Trophoblast cell (in vitro differentiated cells and primary cell): ENCODE results near the gene ANO8.

ENCODE experiments used
- DNase-seq, 2 donors: peaks; one replicate each; pipeline ENCODE4 v3.0.0-alpha.2; 2016
- H2AFZ ChIP-seq: 2 replicates; pipeline ENCODE4 v1.6.1; 2013; ENCODE audit warnings: low read length, moderate library complexity, mild to moderate bottlenecking; ENCODE audit not compliant: insufficient read depth, poor library complexity
- H2AK5ac ChIP-seq: 2 replicates; pipeline ENCODE4 v1.6.1; 2013; ENCODE audit warnings: mild to moderate bottlenecking, low read length
- H2BK120ac ChIP-seq: 2 replicates; pipeline ENCODE4 v1.6.1; 2013; ENCODE audit warnings: low read length, mild to moderate bottlenecking, moderate library complexity; ENCODE audit not compliant: insufficient read depth, poor library complexity
- H2BK12ac ChIP-seq: 2 replicates; pipeline ENCODE4 v1.6.1; 2013; ENCODE audit warnings: mild to moderate bottlenecking, low read length, moderate library complexity
- H2BK5ac ChIP-seq: 2 replicates; pipeline ENCODE4 v1.6.1; 2013; ENCODE audit warnings: low read length, low read depth, moderate library complexity, mild to moderate bottlenecking; ENCODE audit not compliant: poor library complexity
- H3K14ac ChIP-seq: 2 replicates; pipeline ENCODE4 v1.6.1; 2013; ENCODE audit warnings: mild to moderate bottlenecking, low read length
- H3K18ac ChIP-seq: 2 replicates; pipeline ENCODE4 v1.6.1; 2013; ENCODE audit warnings: mild to moderate bottlenecking, low read length
- H3K23ac ChIP-seq: 2 replicates; pipeline ENCODE4 v1.6.1; 2013; ENCODE audit warnings: low read length
- H3K27ac ChIP-seq: 2 replicates; pipeline ENCODE4 v1.5.1; 2013; ENCODE audit warnings: low read depth, mild to moderate bottlenecking, inconsistent platforms, low read length, moderate library complexity
- H3K27me3 ChIP-seq: 2 replicates; pipeline ENCODE4 v1.6.1; 2013; ENCODE audit warnings: inconsistent platforms, mild to moderate bottlenecking, low read length, moderate library complexity; ENCODE audit not compliant: insufficient read depth
- H3K36me3 ChIP-seq, 2 experiments: 1 replicate in 1 of 2; 2 replicates in 1 of 2; pipeline ENCODE4 v1.6.1; 2013; ENCODE audit warnings: low read length in 2 of 2, mild to moderate bottlenecking in 2 of 2, moderate library complexity in 1 of 2; ENCODE audit not compliant: insufficient read depth in 2 of 2, control insufficient read depth in 1 of 2
- H3K4ac ChIP-seq: 2 replicates; pipeline ENCODE4 v1.6.1; 2013; ENCODE audit warnings: low read depth, mild to moderate bottlenecking, low read length, moderate library complexity
- H3K4me1 ChIP-seq, 2 experiments: 1 replicate in 1 of 2; 2 replicates in 1 of 2; pipeline ENCODE4 v1.6.1; 2013; ENCODE audit warnings: low read length in 2 of 2, mild to moderate bottlenecking in 2 of 2, moderate library complexity in 1 of 2; ENCODE audit not compliant: insufficient read depth in 2 of 2, control insufficient read depth in 1 of 2
- H3K4me2 ChIP-seq: 2 replicates; pipeline ENCODE4 v1.6.1; 2013; ENCODE audit warnings: inconsistent platforms, mild to moderate bottlenecking, low read length, moderate library complexity
- H3K4me3 ChIP-seq: 2 replicates; pipeline ENCODE4 v1.5.1; 2013; ENCODE audit warnings: mild to moderate bottlenecking, low read depth, low read length, inconsistent platforms
- H3K79me1 ChIP-seq: one replicate; pipeline ENCODE4 v1.6.1; 2013; ENCODE audit warnings: low read length
- H3K79me2 ChIP-seq: 2 replicates; pipeline ENCODE4 v1.6.1; 2013; ENCODE audit warnings: low read length, mild to moderate bottlenecking; ENCODE audit not compliant: control insufficient read depth, insufficient read depth, poor library complexity
- H3K9ac ChIP-seq: 2 replicates; pipeline ENCODE4 v1.6.1; 2013; ENCODE audit warnings: mild to moderate bottlenecking, low read length
- H3K9me3 ChIP-seq: 2 replicates; pipeline ENCODE4 v1.6.1; 2013; ENCODE audit warnings: low read depth, mild to moderate bottlenecking, control low read depth, inconsistent platforms, low read length; ENCODE audit not compliant: insufficient read depth
- H4K12ac ChIP-seq: 2 replicates; pipeline ENCODE4 v1.6.1; 2013; ENCODE audit warnings: low read depth, mild to moderate bottlenecking, low read length, moderate library complexity
- H4K8ac ChIP-seq: 2 replicates; pipeline ENCODE4 v1.6.1; 2013; ENCODE audit warnings: low read depth, mild to moderate bottlenecking, low read length, moderate library complexity
- H4K91ac ChIP-seq: one replicate; pipeline ENCODE4 v1.6.1; 2013; ENCODE audit warnings: low read depth, mild to moderate bottlenecking, low read length, moderate library complexity
- WGBS: extraction: QIAGEN DNeasy Blood & Tissue Kit; methylation state at CpG from one replicate; pipeline ENCODE4 v1.1.7; 2013; ENCODE audit warnings: missing lambda C conversion rate; ENCODE audit not compliant: insufficient read length, insufficient coverage; ENCODE audit errors: extremely low coverage; 5-methylcytosine and 5-hydroxymethylcytosine counted together

ANO8 gene

DNA sequence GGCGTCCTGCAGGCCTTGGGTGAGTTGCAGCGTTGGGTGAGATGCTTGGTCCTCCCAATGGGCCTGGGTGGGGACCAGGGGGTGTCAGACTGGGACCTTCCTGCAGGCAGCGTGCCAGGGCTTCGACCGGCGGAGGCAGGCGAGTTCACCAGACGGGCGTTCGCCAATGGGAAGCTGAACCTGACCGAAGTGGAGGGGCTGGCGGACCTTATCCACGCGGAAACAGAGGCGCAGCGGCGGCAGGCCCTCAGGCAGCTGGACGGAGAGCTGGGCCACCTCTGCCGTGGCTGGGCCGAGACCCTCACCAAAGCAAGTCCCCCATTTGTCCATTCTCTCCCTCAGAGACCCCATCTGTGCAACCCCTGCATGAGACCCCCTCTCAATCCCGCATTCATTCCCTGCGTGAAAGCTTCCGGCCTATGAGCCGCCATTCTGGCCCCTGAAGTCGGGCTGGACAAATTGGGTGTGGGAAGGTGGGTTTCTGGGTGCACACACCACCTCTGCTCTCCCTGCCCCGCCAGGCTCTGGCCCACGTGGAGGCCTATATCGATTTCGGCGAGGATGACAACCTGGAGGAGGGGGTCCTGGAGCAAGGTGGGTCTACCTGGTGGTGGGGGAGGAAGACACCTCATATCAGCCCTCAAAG, 3.9 kb upstream of the ANO8 start:
- peak overlapping the region; percentile 51 for H3K18ac ChIP-seq
- peak overlapping the region; percentile 49 for H2AK5ac ChIP-seq
- peaks cover 2% of the 10 kb centered on the region for H3K9me3 ChIP-seq
- WGBS: no CpG with 5 or more reads among the region's 30 CpGs
- H3K79me2 ChIP-seq: peaks cover 5% of the 10 kb centered on the region
- peak overlapping the region; percentile 34 for H4K12ac ChIP-seq
- no peak overlapping the region for H3K27ac ChIP-seq
- no peak overlapping the region for H4K8ac ChIP-seq
- H3K36me3 ChIP-seq: peaks cover 4 to 5% of the 10 kb centered on the region in 2 experiments
- peaks cover 26% of the 10 kb centered on the region for H3K79me1 ChIP-seq
- H3K4me1 ChIP-seq: peaks cover 19 to 20% of the 10 kb centered on the region in 2 experiments
- H2BK5ac ChIP-seq: no peak overlapping the region
- H2BK12ac ChIP-seq: no peak overlapping the region
- no peak overlapping the region for H3K9ac ChIP-seq
- peak overlapping the region; percentile 77 for H3K4me3 ChIP-seq
- peak overlapping the region; percentile 56 for H2AFZ ChIP-seq
- no peak overlapping the region for H2BK120ac ChIP-seq
- H3K4me2 ChIP-seq: peak overlapping the region; percentile 97
- no peak overlapping the region for H4K91ac ChIP-seq
- H3K4ac ChIP-seq: no peak overlapping the region
- DNase-seq: no peak
- no peak overlapping the region for H3K14ac ChIP-seq
- no peak overlapping the region for H3K23ac ChIP-seq
- H3K27me3 ChIP-seq: no peaks in the 10 kb centered on the region

DNA sequence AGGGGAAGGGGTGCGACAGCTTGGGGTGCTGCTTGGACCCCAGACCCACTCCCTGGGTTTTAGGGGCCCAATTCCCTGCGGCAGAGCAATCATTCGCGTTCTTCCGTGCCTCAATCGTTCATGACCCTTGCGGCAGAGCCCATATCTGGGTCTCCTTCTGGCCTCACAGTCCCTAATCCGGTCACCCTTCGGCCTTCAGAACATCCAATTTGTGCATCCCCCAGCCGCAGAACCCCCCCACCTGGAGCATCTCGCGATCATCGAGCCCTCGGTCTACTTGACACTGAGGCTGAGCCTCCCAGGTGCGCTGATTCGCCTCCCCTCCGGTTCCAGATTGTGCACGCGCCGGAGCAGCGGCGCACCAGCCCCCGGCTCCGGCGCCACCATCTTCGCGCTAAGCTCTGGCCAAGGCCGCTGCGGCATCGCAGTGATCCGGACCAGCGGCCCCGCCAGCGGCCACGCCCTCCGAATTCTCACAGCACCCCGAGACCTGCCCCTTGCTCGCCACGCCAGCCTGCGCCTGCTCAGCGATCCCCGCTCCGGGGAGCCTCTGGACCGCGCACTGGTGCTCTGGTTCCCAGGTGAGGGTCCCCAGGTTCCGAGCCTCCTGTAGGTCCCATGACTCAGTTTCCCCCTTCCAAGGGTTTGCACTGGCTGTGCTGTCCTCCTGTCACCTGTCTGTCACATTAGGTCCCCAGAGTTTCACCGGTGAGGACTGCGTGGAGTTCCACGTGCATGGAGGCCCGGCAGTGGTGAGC, 3.2 kb upstream of the ANO8 start:
- peak overlapping the region; percentile 51 for H3K18ac ChIP-seq
- peak overlapping the region; percentile 49 for H2AK5ac ChIP-seq
- peak overlapping the region; percentile 89 for H4K8ac ChIP-seq
- H3K79me2 ChIP-seq: peaks cover 5% of the 10 kb centered on the region
- H3K23ac ChIP-seq: no peak overlapping the region
- H3K27ac ChIP-seq: no peak overlapping the region
- H2BK120ac ChIP-seq: peak overlapping the region; percentile 9
- peak overlapping the region; percentile 1 for H3K4ac ChIP-seq
- no peaks in the 10 kb centered on the region for H3K27me3 ChIP-seq
- H3K9me3 ChIP-seq: peaks cover 2% of the 10 kb centered on the region
- peak overlapping the region; percentile 77 for H3K4me3 ChIP-seq
- DNase-seq: peak in 1 of 2 donors; percentile 25
- peaks cover 26% of the 10 kb centered on the region for H3K79me1 ChIP-seq
- H3K9ac ChIP-seq: peak overlapping the region; percentile 80
- WGBS: no CpG with 5 or more reads among the region's 50 CpGs
- H4K12ac ChIP-seq: peak overlapping the region; percentile 66
- H2BK5ac ChIP-seq: no peak overlapping the region
- H3K36me3 ChIP-seq: peaks cover 4 to 5% of the 10 kb centered on the region in 2 experiments
- peak overlapping the region; percentile 60 for H4K91ac ChIP-seq
- H3K4me2 ChIP-seq: peak overlapping the region; percentile 97
- H3K14ac ChIP-seq: peak overlapping the region; percentile 65
- H2AFZ ChIP-seq: peak overlapping the region; percentile 56
- H3K4me1 ChIP-seq: peaks cover 19 to 20% of the 10 kb centered on the region in 2 experiments
- H2BK12ac ChIP-seq: no peak overlapping the region

DNA sequence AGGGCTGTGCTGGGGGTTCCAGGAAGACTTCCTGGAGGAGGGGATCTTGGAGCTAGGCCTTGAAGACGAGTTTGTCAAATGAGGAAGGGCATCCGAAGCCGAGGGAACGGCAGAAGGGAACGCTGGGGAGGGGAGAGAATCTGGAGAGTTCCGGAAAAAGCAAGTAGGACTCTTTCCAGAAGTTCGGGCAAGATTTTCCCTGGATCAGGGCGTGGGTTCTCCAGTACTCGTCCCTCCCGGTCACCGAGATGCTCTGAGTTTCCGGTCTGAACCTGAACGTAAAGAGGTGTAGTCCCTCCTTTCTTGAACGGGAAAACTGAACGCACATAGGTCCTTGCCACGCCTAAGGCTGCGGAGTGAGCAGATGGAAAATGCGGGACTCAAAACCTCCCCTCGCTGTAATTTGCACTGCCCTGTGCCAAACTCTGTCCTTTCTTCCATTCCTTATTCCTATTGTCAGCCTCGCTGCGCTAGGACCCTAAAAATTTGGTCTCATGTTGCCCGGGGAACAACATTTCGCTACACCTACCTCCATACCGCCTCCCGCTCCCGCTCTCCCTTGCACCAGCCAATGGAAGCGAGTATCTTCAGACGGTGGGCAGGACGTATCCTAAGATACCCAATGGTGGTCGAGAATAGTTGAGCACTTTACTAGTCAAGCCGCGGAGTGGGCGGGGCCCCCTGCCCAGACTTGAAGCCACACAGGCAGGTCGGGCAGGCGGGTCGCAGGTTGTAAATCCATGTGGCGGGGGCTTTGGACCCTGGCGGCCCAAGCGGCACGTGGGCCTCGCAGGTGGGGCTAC, 2.4 kb upstream of the ANO8 start, which contains the start of gene GTPBP3:
TSS of gene GTPBP3 (plus strand) at position 682 of the 803 bp plus-strand sequence. CDS start at position 741, 59 bp downstream.
- Histone ChIP-seq H4K12ac (peak within 1 kb of the TSS; percentile 78), H2BK12ac (no peak within 1 kb of the TSS), H2BK5ac (peak within 1 kb of the TSS; percentile 82), H3K79me1 (peaks cover 26% of the 10 kb centered on the region), H2AK5ac (peak within 1 kb of the TSS; percentile 67), H3K9ac (peak within 1 kb of the TSS; percentile 80), H3K4me2 (peak within 1 kb of the TSS; percentile 97), H4K91ac (peak within 1 kb of the TSS; percentile 90), H3K79me2 (peaks cover 5% of the 10 kb centered on the region), H3K4me1 (peaks cover 19 to 20% of the 10 kb centered on the region in 2 experiments), H4K8ac (peak within 1 kb of the TSS; percentile 89), H3K14ac (peak within 1 kb of the TSS; percentile 81), H3K18ac (peak within 1 kb of the TSS; percentile 51), H3K4ac (peak within 1 kb of the TSS; percentile 1), H3K27ac (peak within 1 kb of the TSS; percentile 79), H3K9me3 (peaks cover 2% of the 10 kb centered on the region), H3K23ac (no peak within 1 kb of the TSS), H2AFZ (peak within 1 kb of the TSS; percentile 78), H2BK120ac (peak within 1 kb of the TSS; percentile 89), H3K36me3 (peaks cover 6 to 7% of the 10 kb centered on the region in 2 experiments), H3K4me3 (peak within 1 kb of the TSS; percentile 77), H3K27me3 (no peaks in the 10 kb centered on the region)
- DNase-seq: peak; percentile 98 to 99
- WGBS: no CpG with 5 or more reads among the region's 41 CpGs

DNA sequence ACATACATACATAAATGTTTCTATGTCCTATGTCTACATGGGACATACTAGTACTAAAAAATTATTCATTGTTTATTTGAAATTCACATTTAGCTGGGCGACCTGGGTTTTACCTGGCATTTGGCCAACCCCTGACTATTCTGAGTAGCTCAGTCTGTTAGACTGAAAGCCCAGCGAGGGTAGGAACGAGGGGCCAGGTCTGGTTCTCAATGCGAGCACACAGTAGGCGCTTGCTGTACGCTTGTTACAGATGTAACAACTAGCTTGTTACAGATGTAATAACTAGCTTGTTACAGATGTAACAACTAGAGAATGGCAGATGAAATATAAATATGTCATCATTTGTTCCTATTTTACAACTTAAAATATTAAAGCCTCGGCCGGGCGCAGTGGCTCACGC, 920 bp upstream of the ANO8 start:
- Histone ChIP-seq H2BK12ac (no peak overlapping the region), H3K27me3 (no peaks in the 10 kb centered on the region), H3K79me2 (peaks cover 5% of the 10 kb centered on the region), H3K4me2 (no peak overlapping the region), H3K36me3 (peaks cover 2 to 9% of the 10 kb centered on the region in 2 experiments), H3K18ac (no peak overlapping the region), H2AK5ac (no peak overlapping the region), H3K4me1 (peaks cover 19 to 20% of the 10 kb centered on the region in 2 experiments), H3K23ac (no peak overlapping the region), H3K79me1 (peaks cover 26% of the 10 kb centered on the region), H3K27ac (no peak overlapping the region), H3K14ac (no peak overlapping the region), H2BK120ac (no peak overlapping the region), H3K9me3 (peaks cover 2% of the 10 kb centered on the region), H4K8ac (no peak overlapping the region), H3K4ac (no peak overlapping the region), H2AFZ (no peak overlapping the region), H4K91ac (no peak overlapping the region), H3K4me3 (no peak overlapping the region), H4K12ac (no peak overlapping the region), H2BK5ac (no peak overlapping the region), H3K9ac (no peak overlapping the region)
- no CpG with 5 or more reads among the region's 10 CpGs for WGBS
- DNase-seq: no peak
